Stomach (tissue), 4 donors: Measurements from ENCODE around the gene CFAP107.

Experiments
- EP300 ChIP-seq: sonication (generic); formaldehyde crosslinking; IDR thresholded peaks from one replicate; pipeline ENCODE4 v1.6.1; 2017; ENCODE audit warnings: antibody characterized with exemption
- POLR2A ChIP-seq, 4 donors: fragments of 450-650 bp; IDR thresholded peaks; one replicate each; pipeline ENCODE4 v1.6.1; 2016; ENCODE audit warnings: antibody characterized with exemption in 4 of 4, control low read depth in 2 of 4, mild to moderate bottlenecking in 1 of 4, moderate library complexity in 1 of 4
- POLR2AphosphoS5 ChIP-seq, 3 donors: sonication (generic); formaldehyde crosslinking; IDR thresholded peaks; one replicate each; pipeline ENCODE4 v1.6.1; 2016; ENCODE audit warnings: antibody characterized with exemption in 3 of 3
- TF ChIP-seq, protein P1 (sequence below), 7 experiments: fragments of 450-650 bp in 4 of 7; fragments of 200-600 bp in 3 of 7; sonication (generic) in 3 of 7; IDR thresholded peaks; one replicate each; pipeline ENCODE4 v1.5.1; 2016 to 2019; ENCODE audit warnings: antibody characterized with exemption in 7 of 7, control low read depth in 2 of 7, mild to moderate bottlenecking in 1 of 7

DNA sequence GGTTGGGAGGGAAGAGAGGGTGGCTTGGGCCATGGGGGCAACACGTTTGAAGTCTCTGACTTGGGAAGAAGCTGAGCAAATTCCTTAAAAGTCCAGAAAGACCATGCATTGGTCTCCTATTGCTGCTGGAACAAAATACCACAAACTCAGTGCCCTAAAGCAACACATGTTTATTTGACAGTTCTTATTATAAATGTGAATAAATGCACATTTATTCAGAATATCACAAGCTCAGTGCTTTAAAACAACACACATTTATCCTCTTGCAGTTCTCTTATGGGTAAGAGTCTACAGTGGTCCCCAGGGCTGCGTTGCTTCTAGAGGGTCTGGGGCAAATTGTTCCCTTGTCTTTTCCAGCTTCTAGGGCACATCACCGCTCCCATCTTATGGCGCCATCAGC, 17.5 kb downstream of the CFAP107 start:
- TF ChIP-seq, protein P1, sequence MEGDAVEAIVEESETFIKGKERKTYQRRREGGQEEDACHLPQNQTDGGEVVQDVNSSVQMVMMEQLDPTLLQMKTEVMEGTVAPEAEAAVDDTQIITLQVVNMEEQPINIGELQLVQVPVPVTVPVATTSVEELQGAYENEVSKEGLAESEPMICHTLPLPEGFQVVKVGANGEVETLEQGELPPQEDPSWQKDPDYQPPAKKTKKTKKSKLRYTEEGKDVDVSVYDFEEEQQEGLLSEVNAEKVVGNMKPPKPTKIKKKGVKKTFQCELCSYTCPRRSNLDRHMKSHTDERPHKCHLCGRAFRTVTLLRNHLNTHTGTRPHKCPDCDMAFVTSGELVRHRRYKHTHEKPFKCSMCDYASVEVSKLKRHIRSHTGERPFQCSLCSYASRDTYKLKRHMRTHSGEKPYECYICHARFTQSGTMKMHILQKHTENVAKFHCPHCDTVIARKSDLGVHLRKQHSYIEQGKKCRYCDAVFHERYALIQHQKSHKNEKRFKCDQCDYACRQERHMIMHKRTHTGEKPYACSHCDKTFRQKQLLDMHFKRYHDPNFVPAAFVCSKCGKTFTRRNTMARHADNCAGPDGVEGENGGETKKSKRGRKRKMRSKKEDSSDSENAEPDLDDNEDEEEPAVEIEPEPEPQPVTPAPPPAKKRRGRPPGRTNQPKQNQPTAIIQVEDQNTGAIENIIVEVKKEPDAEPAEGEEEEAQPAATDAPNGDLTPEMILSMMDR (IDR thresholded peaks at IDR 0.05) = no peak
- TF ChIP-seq POLR2AphosphoS5 (IDR thresholded peaks at IDR 0.05) (no peak), EP300 (no peak), POLR2A (IDR thresholded peaks at IDR 0.05) (no peak)
